SK-N-SH (cell line): ENCODE results near the gene CELF4. TPM values are rescaled to one million over a fixed set of nuclear protein-coding genes. Genes with fewer than 3 reads are reported as not detected.

ENCODE experiments used
- CTCF ChIA-PET: fragments of 300-600, 350-600 bp; formaldehyde crosslinking; extraction: SDS; loops from one replicate; lab custom pipeline; 2021; lab: Yijun Ruan, JAX
- POLR2A ChIA-PET: fragments of 350-600 bp; sonication (Branson Sonifier 250); formaldehyde crosslinking; extraction: SDS; loops from one replicate; lab custom pipeline; 2020; ENCODE audit warnings: antibody characterized with exemption, inconsistent platforms; lab: Yijun Ruan, JAX
- DNase-seq: peaks from one replicate; pipeline ENCODE4 v3.0.0; 2012
- H2AFZ ChIP-seq: fragments of 200-600 bp; sonication (generic); 2 replicates; pipeline ENCODE4 v1.8.1; 2016; ENCODE audit warnings: antibody characterized with exemption, mild to moderate bottlenecking, low read depth
- H3F3A ChIP-seq: fragments of 200-600 bp; sonication (generic); replicated peaks from 2 replicates; pipeline ENCODE3; 2016; ENCODE audit warnings: antibody characterized with exemption, mild to moderate bottlenecking; ENCODE audit not compliant: insufficient read depth
- H3K27ac ChIP-seq, 2 experiments: fragments of 200-500 bp in 1 of 2; fragments of 200-600 bp in 1 of 2; sonication (Bioruptor generic) in 1 of 2; sonication (generic), shearing (Covaris generic) in 1 of 2; 2 replicates each; pipeline versions ENCODE4 v1.5.1 to v1.6.1; 2014 to 2016; ENCODE audit warnings: low read depth in 2 of 2, inconsistent platforms in 1 of 2, low read length in 1 of 2, mild to moderate bottlenecking in 1 of 2, mixed read lengths in 1 of 2
- H3K27me3 ChIP-seq: fragments of 200-600 bp; sonication (generic), shearing (Covaris generic); 2 replicates; pipeline ENCODE4 v1.6.1; 2016; ENCODE audit warnings: mixed run types; ENCODE audit not compliant: insufficient read depth
- H3K36me3 ChIP-seq, 2 experiments: fragments of 200-500 bp in 1 of 2; fragments of 200-600 bp in 1 of 2; sonication (Bioruptor generic) in 1 of 2; sonication (generic) in 1 of 2; replicated peaks in 1 of 2; 2 replicates each; pipeline versions ENCODE3 to v1.5.1; 2014 to 2016; ENCODE audit warnings: low read length in 1 of 2, mild to moderate bottlenecking in 1 of 2; ENCODE audit not compliant: insufficient read depth in 2 of 2, control insufficient read depth in 1 of 2
- H3K4me1 ChIP-seq, 2 experiments: fragments of 200-500 bp in 1 of 2; fragments of 200-600 bp in 1 of 2; sonication (Bioruptor generic) in 1 of 2; sonication (generic), shearing (Covaris generic) in 1 of 2; 2 replicates each; pipeline versions ENCODE4 v1.5.1 to v1.6.1; 2014 to 2016; ENCODE audit warnings: low read depth in 1 of 2, low read length in 1 of 2, mixed run types in 1 of 2; ENCODE audit not compliant: insufficient read depth in 2 of 2, control insufficient read depth in 1 of 2
- H3K4me2 ChIP-seq: fragments of 200-600 bp; sonication (generic), shearing (Covaris generic); 2 replicates; pipeline ENCODE4 v1.6.1; 2017; ENCODE audit warnings: mixed run types
- H3K4me3 ChIP-seq, 2 experiments: fragments of 200-500 bp in 1 of 2; fragments of 200-600 bp in 1 of 2; sonication (Bioruptor generic) in 1 of 2; sonication (generic), shearing (Covaris generic) in 1 of 2; 2 replicates each; pipeline versions ENCODE4 v1.5.1 to v1.8.1; 2014 to 2016; ENCODE audit warnings: low read depth in 2 of 2, inconsistent platforms in 1 of 2, low read length in 1 of 2, mild to moderate bottlenecking in 1 of 2, mixed read lengths in 1 of 2, moderate library complexity in 1 of 2
- H3K79me2 ChIP-seq: fragments of 200-600 bp; sonication (generic); 2 replicates; pipeline ENCODE4 v1.8.1; 2017; ENCODE audit warnings: mild to moderate bottlenecking; ENCODE audit not compliant: insufficient read depth
- H3K9ac ChIP-seq: fragments of 200-600 bp; sonication (generic); 2 replicates; pipeline ENCODE4 v1.6.1; 2017; ENCODE audit warnings: mixed run types
- H3K9me2 ChIP-seq: fragments of 200-600 bp; sonication (generic); 2 replicates; pipeline ENCODE4 v1.6.1; 2017; ENCODE audit warnings: mixed run types
- H3K9me3 ChIP-seq: fragments of 200-600 bp; sonication (generic); 2 replicates; pipeline ENCODE4 v1.6.1; 2017; ENCODE audit warnings: mixed run types, mild to moderate bottlenecking, moderate library complexity
- H4K20me1 ChIP-seq: fragments of 200-600 bp; sonication (generic); 2 replicates; pipeline ENCODE4 v1.6.1; 2017; ENCODE audit warnings: mild to moderate bottlenecking, mixed run types; ENCODE audit not compliant: insufficient read depth
- ELF1 ChIP-seq: IDR thresholded peaks from 2 replicates; pipeline ENCODE4 v1.4.0; 2012
- GABPA ChIP-seq: IDR thresholded peaks from 2 replicates; pipeline ENCODE4 v1.4.0; 2012; ENCODE audit warnings: low read depth, mild to moderate bottlenecking
- JUND ChIP-seq: IDR thresholded peaks from 2 replicates; pipeline ENCODE4 v1.4.0; 2012
- MEF2A ChIP-seq: IDR thresholded peaks from 2 replicates; pipeline ENCODE4 v1.4.0; 2012; ENCODE audit warnings: low read depth, borderline replicate concordance
- POLR2AphosphoS5 ChIP-seq: IDR thresholded peaks from 2 replicates; pipeline ENCODE4 v1.6.1; 2012; ENCODE audit warnings: low read depth, low read length
- RAD21 ChIP-seq: IDR thresholded peaks from 2 replicates; pipeline ENCODE4 v1.6.1; 2012; ENCODE audit warnings: mild to moderate bottlenecking, low read length
- REST ChIP-seq: IDR thresholded peaks from 2 replicates; pipeline ENCODE4 v1.6.1; 2012; ENCODE audit warnings: mild to moderate bottlenecking, low read depth, low read length, moderate library complexity
- TAF1 ChIP-seq: IDR thresholded peaks from 2 replicates; pipeline ENCODE4 v1.6.1; 2012; ENCODE audit warnings: low read depth, mild to moderate bottlenecking, low read length, moderate library complexity, borderline replicate concordance
- YY1 ChIP-seq: IDR thresholded peaks from 2 replicates; pipeline ENCODE4 v1.4.0; 2012; ENCODE audit warnings: low read depth, mild to moderate bottlenecking
- WGBS: methylation state at CpG from one replicate; pipeline ENCODE4 v1.1.6; 2017; ENCODE audit warnings: low lambda C conversion rate; 5-methylcytosine and 5-hydroxymethylcytosine counted together
- polyA plus RNA-seq, 3 experiments: library from polyadenylated mRNA; depleted of rRNA; stranded (reverse); fragments of >200 nt; gene quantifications; 2 replicates each; pipeline ENCODE4 v1.2.3, GENCODE V29; 2012
- TF ChIP-seq, protein P1 (sequence below): IDR thresholded peaks from 2 replicates; pipeline ENCODE4 v1.4.0; 2012; ENCODE audit warnings: low read depth, borderline replicate concordance

Gene CELF4
- polyA plus RNA-seq, 1 of the 3 experiments (the other 2 are of a cell fraction) = 0.26 TPM

DNA sequence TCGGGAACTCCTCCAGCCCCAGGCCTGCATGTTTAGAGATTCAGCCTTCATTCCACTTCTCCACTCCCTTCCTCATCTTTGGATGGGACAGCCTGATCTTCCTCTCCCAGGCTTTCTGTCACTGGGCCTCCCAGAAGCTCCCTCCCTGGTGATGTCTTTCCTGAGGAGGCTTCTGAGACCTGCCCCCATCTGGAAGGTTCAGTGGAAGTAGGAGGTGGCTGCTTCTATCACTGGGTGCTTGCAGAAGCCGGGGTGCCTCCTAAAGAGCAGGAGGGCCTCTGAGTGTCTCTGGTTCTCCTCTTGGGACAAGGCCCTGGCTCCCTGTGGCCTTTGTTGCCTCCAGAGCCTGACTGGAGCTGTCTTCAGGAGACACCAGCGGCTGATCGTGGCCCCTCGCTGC, 108.7 kb downstream of the CELF4 start (continued):
- TF ChIP-seq RAD21 (no peak), JUND (no peak), REST (no peak), MEF2A (no peak), YY1 (no peak)

DNA sequence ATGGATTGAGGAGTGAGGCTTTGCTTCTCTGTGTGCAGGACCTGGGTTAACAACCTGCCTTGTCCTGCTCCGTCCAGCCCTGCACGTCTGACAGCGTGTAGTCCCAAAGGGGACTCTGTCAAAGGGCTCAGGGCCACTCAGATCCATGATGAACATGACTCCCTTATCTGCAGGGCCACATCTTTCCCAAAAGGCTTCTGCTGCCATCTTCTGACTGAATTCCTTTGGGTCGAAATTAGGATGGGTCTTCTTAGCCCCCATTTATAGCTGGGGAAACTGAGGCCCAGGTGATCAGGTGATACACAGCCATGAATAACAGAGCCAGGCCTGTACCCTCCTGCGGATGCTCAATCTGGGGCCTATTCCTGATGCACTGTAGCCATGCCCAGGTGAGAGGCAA, 109.2 kb downstream of the CELF4 start:
- Histone ChIP-seq H3K79me2 (no peaks in the 10 kb centered on the region), H3K27ac (no peak overlapping the region), H3F3A (no peaks in the 10 kb centered on the region), H3K4me2 (no peak overlapping the region), H3K4me1 (peaks cover 0 to 36% of the 10 kb centered on the region in 2 experiments; a peak in 1 of 4 replicates), H3K27me3 (no peaks in the 10 kb centered on the region), H4K20me1 (no peaks in the 10 kb centered on the region), H3K9me3 (no peaks in the 10 kb centered on the region), H2AFZ (no peak overlapping the region), H3K4me3 (no peak overlapping the region), H3K9ac (no peak overlapping the region), H3K9me2 (no peaks in the 10 kb centered on the region), H3K36me3 (no peaks in the 10 kb centered on the region)
- ChIA-PET CTCF (interaction anchor here (1.3 kb wide), 1 partner anchor 12 kb away, joined by 3 read pairs; no protein-coding TSS in a partner anchor), POLR2A (no interaction called here)
- DNase-seq = no peak
- TF ChIP-seq, protein P1, sequence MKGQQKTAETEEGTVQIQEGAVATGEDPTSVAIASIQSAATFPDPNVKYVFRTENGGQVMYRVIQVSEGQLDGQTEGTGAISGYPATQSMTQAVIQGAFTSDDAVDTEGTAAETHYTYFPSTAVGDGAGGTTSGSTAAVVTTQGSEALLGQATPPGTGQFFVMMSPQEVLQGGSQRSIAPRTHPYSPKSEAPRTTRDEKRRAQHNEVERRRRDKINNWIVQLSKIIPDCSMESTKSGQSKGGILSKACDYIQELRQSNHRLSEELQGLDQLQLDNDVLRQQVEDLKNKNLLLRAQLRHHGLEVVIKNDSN = no peak
- no peak for TF ChIP-seq TAF1
- TF ChIP-seq POLR2AphosphoS5 = no peak
- TF ChIP-seq JUND = no peak
- TF ChIP-seq REST = no peak
- no peak for TF ChIP-seq ELF1
- no peak for TF ChIP-seq GABPA
- 29% methylated on average over 2 of the region's 5 CpGs for WGBS
